Measurements from ENCODE around the gene TTC33.
A peak's percentile ranks its signal among the peaks of the same experiment; 100 is the strongest.

TTC33 gene

GRCh38 chr5:40514976-40515375 lies 240.8 kb downstream of the TTC33 start:
- no peak for DNase-seq (ENCODE audit: low read depth)

GRCh38 chr5:40511801-40512200 lies 244.0 kb downstream of the TTC33 start:
- no peak for DNase-seq (ENCODE audit: low read depth)

DNA sequence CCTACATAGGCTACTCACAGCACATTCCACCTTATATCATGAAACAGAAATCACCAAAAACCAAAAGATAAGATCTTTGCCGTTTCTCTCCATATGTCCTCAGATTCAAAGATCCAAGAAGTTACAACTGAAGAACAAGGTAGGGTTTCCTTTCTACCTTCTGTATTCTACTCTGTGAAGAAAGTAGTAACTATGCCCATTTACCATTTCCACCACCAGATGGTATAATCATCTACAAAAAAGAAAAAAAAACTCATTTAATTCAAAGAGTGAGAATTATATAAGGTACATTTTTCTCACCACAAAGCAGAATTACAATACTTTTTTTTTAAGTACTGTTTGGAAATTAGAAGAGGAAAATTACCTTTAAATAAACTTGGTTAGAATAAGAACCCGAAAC lies 248.7 kb downstream of the TTC33 start:
- no peak for DNase-seq (ENCODE audit: low read depth)

- peak; percentile 29 for DNase-seq (ENCODE audit: low read depth)
Observed at GRCh38 chr5:40505031-40505430, 250.7 kb downstream of the TTC33 start.

GRCh38 chr5:40503439-40503838 lies 252.3 kb downstream of the TTC33 start:
- DNase-seq (ENCODE audit: low read depth), result no peak

DNA sequence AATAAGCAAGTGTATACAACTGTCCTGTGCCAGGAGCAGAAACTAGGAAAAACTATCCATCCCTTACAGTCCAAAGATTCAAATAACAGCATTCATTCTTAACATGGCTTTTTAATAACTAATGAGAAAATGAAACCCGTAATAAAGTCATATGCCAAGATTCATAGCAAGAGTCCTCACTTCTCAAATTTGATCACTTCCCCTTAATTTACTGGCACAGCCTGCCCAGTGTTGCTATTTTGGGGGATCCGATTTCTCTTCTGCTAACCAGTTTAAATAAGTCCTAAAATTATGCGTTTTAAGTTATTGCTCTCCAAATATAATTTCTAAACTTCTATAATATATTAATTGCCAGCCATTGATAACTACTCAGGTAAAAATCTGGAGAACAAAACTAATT lies 253.0 kb downstream of the TTC33 start:
- DNase-seq (ENCODE audit: low read depth), result no peak

GRCh38 chr5:40501711-40502444 lies 253.9 kb downstream of the TTC33 start:
- DNase-seq (ENCODE audit: low read depth), result no peak

DNA sequence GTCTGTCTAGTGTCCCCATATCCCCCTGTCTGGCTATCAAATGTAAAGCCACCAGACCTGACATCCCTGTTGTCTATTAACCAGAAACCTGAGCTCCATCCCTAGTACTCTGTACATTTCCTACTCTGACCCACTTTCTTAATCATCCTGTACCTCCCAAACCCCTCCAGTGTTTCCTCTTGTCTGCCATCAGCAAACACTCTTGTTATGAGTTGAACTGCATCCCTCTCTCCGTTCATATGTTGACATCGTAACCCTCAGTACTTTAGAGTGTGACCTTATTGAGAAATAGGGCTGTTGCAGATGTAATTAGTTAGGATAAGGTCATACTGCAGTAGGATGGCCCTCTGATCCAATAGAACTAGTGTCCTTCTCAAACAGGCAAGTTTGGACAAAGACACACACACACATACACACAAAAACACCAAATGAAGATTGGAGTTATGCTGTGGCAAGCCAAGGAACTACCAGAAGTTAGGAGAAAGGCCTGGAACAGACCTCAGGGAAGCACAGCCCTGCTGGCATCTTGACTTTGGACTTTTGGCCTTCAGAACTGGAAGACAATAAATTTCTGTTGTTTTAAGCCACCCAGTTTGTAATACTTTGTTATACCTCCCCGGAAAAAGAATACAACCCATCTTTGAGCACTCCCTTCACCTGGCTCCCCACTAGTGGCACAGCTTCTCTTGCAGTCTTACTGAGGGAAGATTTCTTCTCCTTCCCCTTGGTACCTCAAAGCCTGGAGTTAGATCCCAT lies 256.1 kb downstream of the TTC33 start:
- DNase-seq (ENCODE audit: low read depth), result no peak

GRCh38 chr5:40499007-40499406 lies 256.8 kb downstream of the TTC33 start:
- no peak for DNase-seq (ENCODE audit: low read depth)

- no peak for DNase-seq (ENCODE audit: low read depth)
Observed at GRCh38 chr5:40497573-40497972, 258.2 kb downstream of the TTC33 start.

GRCh38 chr5:40495237-40495635 lies 260.5 kb downstream of the TTC33 start:
- no peak for DNase-seq (ENCODE audit: low read depth)

DNA sequence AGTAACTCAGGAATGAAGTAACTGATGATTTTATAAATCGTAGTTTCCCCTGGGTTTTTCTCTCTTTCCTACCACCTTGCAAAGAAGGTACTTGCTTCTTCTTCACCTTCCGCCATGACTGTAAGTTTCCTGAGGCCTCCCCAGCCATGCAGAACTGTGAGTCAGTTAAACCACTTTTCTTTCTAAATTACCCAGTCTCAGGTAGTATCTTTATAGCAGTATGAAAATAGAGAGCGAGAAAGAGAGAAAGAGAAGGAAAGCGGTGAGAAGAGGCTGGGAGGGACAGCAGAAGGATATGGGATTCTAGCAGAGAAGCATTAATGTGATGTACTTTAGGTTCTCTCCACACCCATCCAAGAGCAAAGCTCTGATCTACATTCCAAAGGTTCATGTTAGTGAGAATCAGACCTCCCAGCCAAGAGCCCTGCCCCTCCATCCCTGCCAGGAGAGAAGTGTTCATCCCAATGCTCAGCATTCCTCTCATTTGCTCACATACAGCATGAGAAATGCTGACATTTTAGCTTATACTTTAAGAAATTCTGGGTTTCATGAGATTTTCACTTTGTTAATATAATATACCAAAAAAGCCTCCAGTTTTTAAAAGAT lies 261.0 kb downstream of the TTC33 start:
- no peak for DNase-seq (ENCODE audit: low read depth)

DNA sequence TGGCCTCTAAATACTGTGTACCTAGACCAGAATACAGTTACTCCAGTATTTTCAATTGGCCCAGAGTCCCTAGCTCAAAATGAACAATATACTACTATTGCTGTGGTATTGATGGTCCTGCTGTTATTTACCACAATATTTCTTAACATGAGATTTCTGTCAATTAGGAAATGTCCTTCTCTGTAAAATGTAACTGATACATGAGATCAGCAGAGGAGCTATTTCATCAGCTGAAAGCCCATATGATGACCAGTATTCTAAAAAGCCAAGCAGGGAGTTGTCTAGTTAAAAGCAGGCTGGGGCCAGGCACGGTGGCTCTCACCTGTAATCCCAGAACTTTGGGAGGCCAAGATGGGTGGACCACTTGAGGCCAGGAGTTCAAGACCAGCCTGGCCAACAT lies 263.7 kb downstream of the TTC33 start:
- DNase-seq (ENCODE audit: low read depth), result peak; percentile 14

GRCh38 chr5:40491644-40492043 lies 264.1 kb downstream of the TTC33 start:
- no peak for DNase-seq (ENCODE audit: low read depth)

DNA sequence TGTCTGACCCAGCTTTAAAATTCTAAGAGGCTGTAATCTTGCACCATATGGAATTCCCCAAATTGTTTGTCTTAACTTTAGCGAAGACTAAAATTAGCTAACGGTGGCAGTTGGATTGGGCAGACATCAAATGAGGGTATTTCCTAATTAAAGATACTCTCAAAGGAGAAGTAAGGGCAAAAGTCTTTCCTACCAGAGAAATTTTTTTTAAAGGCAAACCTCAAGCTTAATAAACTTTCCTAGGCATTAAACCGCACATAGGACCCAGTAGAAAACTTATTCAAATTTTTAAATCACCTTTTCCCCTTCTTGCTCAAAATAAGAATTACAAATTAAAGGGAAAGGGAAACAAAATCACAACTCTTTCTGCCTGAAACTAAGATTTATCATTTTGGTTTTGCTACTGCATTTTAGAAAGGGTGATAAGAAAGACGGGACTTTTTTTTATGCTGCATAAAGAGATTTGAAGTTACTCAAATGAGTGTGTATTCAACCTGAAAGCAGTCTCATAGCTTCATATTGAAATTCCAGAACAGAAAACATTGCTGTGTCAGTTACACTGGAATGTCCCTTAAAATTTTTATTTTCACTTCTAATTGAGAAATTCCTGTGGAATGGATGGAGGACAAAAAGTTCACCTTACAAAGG lies 265.2 kb downstream of the TTC33 start:
- no peak for DNase-seq (ENCODE audit: low read depth)

- DNase-seq (ENCODE audit: low read depth), result no peak
Observed at GRCh38 chr5:40489421-40489820, 266.3 kb downstream of the TTC33 start.

DNA sequence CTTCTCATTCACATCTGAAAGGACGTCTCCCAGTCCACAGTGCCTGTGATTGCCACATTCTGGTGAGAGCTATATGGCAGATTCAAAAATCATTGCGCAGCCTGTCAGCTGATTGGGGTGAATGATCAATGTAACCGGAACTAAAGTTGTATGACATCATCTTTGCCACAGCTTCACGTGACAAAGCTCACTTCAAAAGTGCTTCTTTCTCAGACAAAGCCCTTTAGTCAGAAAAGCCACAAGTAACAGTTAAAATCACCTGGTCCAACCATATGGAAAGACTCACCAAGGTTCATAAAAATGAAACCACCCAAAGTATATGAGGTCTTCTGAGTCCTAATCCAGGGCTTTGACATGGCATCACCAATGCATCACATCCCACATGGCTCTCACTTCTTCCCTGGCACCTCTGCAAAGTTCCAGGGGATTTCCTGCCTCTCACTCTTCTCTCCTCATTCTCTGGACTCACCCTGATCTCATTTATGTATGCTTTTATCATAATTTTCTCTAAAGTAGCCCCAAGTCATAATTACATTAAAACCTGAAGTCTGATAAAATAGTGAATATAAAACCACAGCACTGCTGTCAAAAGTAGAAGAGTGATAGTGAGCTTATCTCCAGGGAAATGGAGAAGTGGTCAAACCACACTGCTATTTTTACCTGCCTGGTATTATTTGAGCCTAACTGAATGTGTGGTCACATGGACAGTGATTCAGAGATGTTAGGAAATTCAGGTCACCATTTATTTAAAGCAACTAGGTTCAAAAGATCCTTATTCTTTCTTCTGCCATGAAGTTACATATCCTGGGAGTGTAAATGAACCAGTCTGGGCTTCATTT lies 269.1 kb downstream of the TTC33 start:
- no peak for DNase-seq (ENCODE audit: low read depth)

DNA sequence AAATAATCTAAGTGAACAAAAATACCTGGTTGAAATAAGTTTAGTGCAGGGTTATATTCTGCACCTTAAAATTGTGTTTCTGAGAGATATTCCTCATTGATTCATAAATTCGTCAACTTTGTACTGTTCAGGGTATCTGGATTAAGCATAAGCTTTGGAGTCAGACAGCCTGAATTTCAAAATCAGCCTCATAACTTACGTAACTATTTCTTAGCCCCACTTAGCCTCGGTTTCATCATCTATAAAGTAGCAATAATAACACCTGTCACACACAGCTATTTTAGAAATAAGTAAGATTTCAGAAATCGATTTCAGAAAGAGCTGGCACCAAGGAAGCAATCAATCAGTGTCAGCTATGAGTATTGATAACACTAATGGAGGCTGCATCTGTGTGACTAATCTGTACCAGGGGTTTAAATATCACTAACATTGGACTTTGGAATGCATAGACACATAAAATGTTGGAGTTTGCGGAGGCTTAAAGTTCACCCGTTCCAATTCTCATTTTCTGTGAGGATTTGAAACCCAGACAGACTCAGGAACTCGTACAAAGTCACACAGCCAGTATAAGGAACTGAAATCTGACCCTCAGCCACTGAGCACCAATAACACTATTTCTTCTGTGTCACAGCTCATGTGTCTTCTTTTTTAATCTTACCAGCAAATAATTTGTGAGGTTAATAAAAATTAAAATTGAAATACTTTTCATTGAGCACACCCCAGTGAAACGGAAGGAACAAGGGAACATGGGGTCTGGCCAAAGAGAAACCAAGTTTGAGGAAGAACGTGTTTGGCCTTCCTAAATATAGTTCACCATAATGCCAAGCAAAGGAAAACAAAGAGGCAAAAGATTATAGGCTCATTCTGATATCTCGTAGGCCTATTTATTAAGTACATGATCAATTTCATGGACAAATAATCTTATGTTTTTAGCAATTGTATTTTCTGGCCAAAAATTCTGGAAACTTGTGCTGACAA lies 270.5 kb downstream of the TTC33 start:
- DNase-seq (ENCODE audit: low read depth), result no peak

- no peak for DNase-seq (ENCODE audit: low read depth)
Observed at GRCh38 chr5:40484495-40484894, 271.3 kb downstream of the TTC33 start.

DNA sequence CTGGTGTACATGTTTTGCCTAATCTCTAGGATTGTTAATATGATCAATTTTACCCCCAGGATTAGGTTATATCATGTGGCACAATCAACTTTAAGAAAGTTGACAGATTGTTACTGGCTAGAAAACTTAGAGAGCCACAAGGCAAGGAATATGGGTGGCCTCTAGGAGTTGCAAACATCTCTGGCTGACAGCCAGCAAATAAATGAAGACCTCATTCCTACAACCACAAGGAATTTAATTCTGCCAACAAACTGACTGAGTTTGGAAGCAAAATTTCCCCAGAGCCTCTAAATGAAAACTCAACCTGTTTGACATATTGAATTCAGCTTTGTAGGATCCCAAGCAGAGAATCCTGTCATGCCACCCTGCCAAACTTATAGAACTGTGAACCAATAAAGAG lies 272.4 kb downstream of the TTC33 start:
- DNase-seq (ENCODE audit: low read depth), result peak; percentile 45

DNA sequence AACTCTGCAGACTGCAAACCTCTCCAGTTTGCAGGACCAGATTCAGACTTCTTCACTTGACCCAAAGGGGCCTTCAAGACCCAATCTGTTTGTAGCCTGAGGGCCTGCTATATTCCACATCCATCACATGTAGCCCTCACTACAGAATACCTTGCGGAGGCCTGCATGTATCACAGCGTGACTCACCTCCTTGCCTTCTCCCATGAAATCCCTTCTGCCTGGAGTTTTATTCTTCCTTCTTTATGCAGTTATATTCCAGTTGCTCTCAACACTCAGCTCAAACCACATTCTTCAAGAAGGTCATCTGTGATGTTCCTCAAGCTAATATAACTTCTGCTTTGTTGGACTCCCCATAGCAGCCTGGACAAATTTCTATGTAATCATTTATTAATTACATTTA lies 274.5 kb downstream of the TTC33 start:
- no peak for DNase-seq (ENCODE audit: low read depth)
